DOHH2 (cell line): ENCODE measurements around the gene CTIF.

Experiments
- H3F3A ChIP-seq: fragments of 200-600 bp; sonication (generic), shearing (Covaris generic); 2 replicates; pipeline ENCODE4 v1.6.0; 2016; ENCODE audit warnings: antibody characterized with exemption, mild to moderate bottlenecking; ENCODE audit not compliant: control insufficient read depth, insufficient read depth
- H3K27ac ChIP-seq: fragments of 200-600 bp; sonication (generic); 2 replicates; pipeline ENCODE4 v1.5.1; 2014; ENCODE audit warnings: low read depth, mild to moderate bottlenecking, low read length, moderate library complexity
- H3K27me3 ChIP-seq: fragments of 200-600 bp; sonication (generic); 2 replicates; pipeline ENCODE4 v1.6.1; 2014; ENCODE audit warnings: mild to moderate bottlenecking, low read length, mixed read lengths; ENCODE audit not compliant: control insufficient read depth
- H3K36me3 ChIP-seq: fragments of 200-600 bp; sonication (generic); 2 replicates; pipeline ENCODE4 v1.6.1; 2014; ENCODE audit warnings: mild to moderate bottlenecking, low read length, moderate library complexity, mixed read lengths; ENCODE audit not compliant: control insufficient read depth
- H3K4me1 ChIP-seq: fragments of 200-600 bp; sonication (generic); 2 replicates; pipeline ENCODE4 v1.6.1; 2014; ENCODE audit warnings: mild to moderate bottlenecking, low read length, mixed read lengths; ENCODE audit not compliant: control insufficient read depth
- H3K4me2 ChIP-seq: fragments of 200-600 bp; sonication (generic); 2 replicates; pipeline ENCODE4 v1.6.0; 2014; ENCODE audit warnings: mild to moderate bottlenecking, low read length, moderate library complexity
- H3K4me3 ChIP-seq: fragments of 200-600 bp; sonication (generic); 2 replicates; pipeline ENCODE4 v1.5.1; 2014; ENCODE audit warnings: mild to moderate bottlenecking, low read length, mixed read lengths
- H3K79me2 ChIP-seq: fragments of 200-600 bp; sonication (generic); 2 replicates; pipeline ENCODE4 v1.6.1; 2014; ENCODE audit warnings: mild to moderate bottlenecking, low read length, mixed read lengths; ENCODE audit not compliant: control insufficient read depth
- H3K9me2 ChIP-seq: fragments of 200-600 bp; sonication (generic); replicated peaks from 2 replicates; pipeline ENCODE4 v1.6.1; 2014; ENCODE audit warnings: mild to moderate bottlenecking, low read length, mixed read lengths; ENCODE audit not compliant: control insufficient read depth
- H3K9me3 ChIP-seq: fragments of 200-600 bp; sonication (generic); 2 replicates; pipeline ENCODE4 v1.6.1; 2014; ENCODE audit warnings: antibody characterized with exemption, low read length, mixed read lengths; ENCODE audit not compliant: control insufficient read depth, insufficient read depth
- H4K20me1 ChIP-seq: fragments of 200-600 bp; sonication (generic); 2 replicates; pipeline ENCODE4 v1.6.0; 2014; ENCODE audit warnings: low read depth, mild to moderate bottlenecking, antibody characterized with exemption, low read length, moderate library complexity; ENCODE audit not compliant: control insufficient read depth, insufficient read depth
- EZH2phosphoT487 ChIP-seq: fragments of 200-600 bp; sonication (generic); IDR thresholded peaks from 2 replicates; pipeline ENCODE4 v1.6.1; 2017; ENCODE audit warnings: borderline replicate concordance, mild to moderate bottlenecking, antibody characterized with exemption, low read length, moderate library complexity, mixed read lengths
- TF ChIP-seq, protein P1 (sequence below): fragments of 200-600 bp; sonication (generic); IDR thresholded peaks from one replicate; pipeline ENCODE4 v1.5.1; 2014; ENCODE audit warnings: antibody characterized with exemption, mild to moderate bottlenecking, low read depth, low read length; ENCODE audit not compliant: poor library complexity, severe bottlenecking

Gene CTIF

DNA sequence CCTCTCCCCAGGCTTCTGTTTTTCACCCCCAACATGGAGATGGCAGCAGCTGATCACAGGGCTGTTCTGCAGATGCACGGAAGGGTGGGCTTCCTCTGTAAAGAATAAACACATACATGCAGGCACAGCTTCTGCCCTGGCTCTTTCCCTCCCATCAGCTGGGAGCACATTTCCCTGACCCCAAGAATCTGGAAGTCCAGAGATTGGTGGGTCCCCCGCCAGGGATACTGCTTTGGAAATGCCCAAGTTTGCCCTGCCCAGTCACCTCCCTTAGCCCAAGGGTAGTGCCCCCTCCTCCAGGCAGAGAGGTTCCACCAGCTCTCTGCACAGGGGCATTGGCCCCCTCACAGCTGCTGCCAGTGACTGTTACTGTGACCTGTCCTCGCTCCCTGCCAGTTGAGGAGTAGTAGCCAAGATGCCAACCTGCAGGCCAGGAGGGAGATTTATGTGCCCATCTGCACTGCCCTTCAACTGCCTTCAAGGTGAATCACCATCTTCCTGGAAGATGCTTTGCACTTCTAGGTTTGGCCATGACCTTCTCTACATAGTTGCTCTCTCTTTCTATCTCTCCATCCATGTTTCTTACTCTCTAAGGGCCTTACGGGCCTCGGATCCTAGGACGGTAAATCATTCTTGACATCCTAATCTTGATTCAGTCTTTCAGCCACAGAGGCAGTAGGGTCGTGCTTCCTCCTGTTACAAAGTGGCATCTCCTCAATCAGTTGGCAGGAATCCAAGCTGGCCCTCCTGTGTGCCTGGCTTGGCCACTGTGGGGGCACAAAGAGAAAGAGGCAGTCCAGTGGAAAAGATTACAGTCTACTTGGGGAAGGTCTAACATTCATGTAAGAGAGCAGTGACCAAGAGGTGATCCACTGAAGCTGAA, 121.8 kb downstream of the CTIF start:
- Histone ChIP-seq H3K9me3 (no peaks in the 10 kb centered on the region), H3F3A (no peaks in the 10 kb centered on the region), H3K79me2 (no peaks in the 10 kb centered on the region), H4K20me1 (no peaks in the 10 kb centered on the region), H3K27ac (no peak overlapping the region), H3K4me2 (no peak overlapping the region), H3K9me2 (no peaks in the 10 kb centered on the region), H3K27me3 (no peaks in the 10 kb centered on the region), H3K36me3 (no peaks in the 10 kb centered on the region), H3K4me3 (no peak overlapping the region), H3K4me1 (no peaks in the 10 kb centered on the region)
- TF ChIP-seq, protein P1, sequence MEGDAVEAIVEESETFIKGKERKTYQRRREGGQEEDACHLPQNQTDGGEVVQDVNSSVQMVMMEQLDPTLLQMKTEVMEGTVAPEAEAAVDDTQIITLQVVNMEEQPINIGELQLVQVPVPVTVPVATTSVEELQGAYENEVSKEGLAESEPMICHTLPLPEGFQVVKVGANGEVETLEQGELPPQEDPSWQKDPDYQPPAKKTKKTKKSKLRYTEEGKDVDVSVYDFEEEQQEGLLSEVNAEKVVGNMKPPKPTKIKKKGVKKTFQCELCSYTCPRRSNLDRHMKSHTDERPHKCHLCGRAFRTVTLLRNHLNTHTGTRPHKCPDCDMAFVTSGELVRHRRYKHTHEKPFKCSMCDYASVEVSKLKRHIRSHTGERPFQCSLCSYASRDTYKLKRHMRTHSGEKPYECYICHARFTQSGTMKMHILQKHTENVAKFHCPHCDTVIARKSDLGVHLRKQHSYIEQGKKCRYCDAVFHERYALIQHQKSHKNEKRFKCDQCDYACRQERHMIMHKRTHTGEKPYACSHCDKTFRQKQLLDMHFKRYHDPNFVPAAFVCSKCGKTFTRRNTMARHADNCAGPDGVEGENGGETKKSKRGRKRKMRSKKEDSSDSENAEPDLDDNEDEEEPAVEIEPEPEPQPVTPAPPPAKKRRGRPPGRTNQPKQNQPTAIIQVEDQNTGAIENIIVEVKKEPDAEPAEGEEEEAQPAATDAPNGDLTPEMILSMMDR, result no peak
- no peak for TF ChIP-seq EZH2phosphoT487

DNA sequence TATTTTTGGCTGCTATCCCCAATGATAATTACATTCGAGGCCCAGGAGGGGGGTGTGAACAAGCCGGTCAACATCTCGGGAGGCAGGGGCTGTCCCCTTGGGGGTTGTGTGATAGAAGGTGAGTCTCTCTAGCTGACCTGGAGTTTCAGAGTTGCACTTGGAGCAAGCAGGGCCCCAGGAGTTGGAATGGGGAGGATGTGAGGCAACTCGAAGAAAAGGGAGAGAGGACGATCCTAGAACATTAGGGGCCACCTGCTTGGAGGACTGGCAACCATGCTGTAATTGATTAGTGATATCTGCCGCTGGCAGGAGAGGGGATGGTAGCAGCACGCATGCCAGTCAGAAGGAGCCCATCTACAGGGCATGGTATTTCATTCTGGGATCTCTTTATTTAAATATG, 122.6 kb downstream of the CTIF start:
- Histone ChIP-seq H3K27me3 (no peaks in the 10 kb centered on the region), H4K20me1 (no peaks in the 10 kb centered on the region), H3K36me3 (no peaks in the 10 kb centered on the region), H3K4me2 (no peak overlapping the region), H3K4me3 (no peak overlapping the region), H3K9me3 (no peaks in the 10 kb centered on the region), H3K79me2 (no peaks in the 10 kb centered on the region), H3F3A (no peaks in the 10 kb centered on the region), H3K27ac (no peak overlapping the region), H3K9me2 (no peaks in the 10 kb centered on the region), H3K4me1 (no peaks in the 10 kb centered on the region)
- TF ChIP-seq EZH2phosphoT487, result no peak
- TF ChIP-seq, protein P1, result no peak

DNA sequence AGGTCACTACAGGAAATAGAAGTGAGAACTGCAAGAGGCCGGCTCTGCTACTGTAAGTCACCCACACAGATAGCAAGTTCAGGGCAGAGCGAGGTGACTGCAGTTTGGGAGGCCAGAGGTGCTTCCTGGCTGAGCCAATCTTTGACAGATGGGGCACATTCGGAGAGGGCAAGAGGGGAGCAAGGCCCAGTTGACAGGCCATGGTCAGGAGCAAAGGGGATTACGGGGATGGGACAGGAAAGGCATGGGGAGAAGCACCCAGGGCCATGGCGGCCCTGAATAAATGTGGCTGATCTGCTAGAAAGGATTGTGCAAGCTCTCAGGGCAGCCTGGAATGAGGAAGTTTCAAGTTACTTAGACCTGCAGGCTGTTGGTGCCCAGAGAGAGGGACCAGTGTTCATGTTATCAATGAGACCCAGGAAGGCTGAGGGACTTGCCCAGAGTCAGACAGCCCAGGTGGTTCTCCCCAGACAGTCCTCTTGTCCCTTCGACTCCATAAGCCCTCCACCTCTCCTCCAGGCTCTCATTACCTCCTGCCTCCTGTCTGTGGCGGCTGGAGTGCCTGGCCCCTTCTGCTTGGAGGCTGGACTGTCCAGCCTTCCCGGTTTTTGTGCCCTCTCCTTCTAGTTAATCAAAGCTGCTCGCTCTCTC, 123.3 kb downstream of the CTIF start:
- Histone ChIP-seq H3F3A (no peaks in the 10 kb centered on the region), H3K9me3 (no peaks in the 10 kb centered on the region), H3K9me2 (no peaks in the 10 kb centered on the region), H3K4me2 (no peak overlapping the region), H3K4me1 (no peaks in the 10 kb centered on the region), H3K4me3 (no peak overlapping the region), H3K36me3 (no peaks in the 10 kb centered on the region), H3K27me3 (no peaks in the 10 kb centered on the region), H4K20me1 (no peaks in the 10 kb centered on the region), H3K27ac (no peak overlapping the region), H3K79me2 (no peaks in the 10 kb centered on the region)
- TF ChIP-seq, protein P1, result no peak
- TF ChIP-seq EZH2phosphoT487, result no peak
